Adrenal gland (tissue), 5 donors: ENCODE results near the gene BRINP1.

Experiments
- POLR2A ChIP-seq, 2 donors: fragments of 450-650 bp; IDR thresholded peaks; one replicate each; pipeline ENCODE4 v1.6.1; 2017; ENCODE audit warnings: antibody characterized with exemption in 2 of 2, mild to moderate bottlenecking in 2 of 2, moderate library complexity in 1 of 2
- TF ChIP-seq, protein P1 (sequence below), 6 experiments: fragments of 450-650 bp in 4 of 6; fragments of 200-600 bp in 2 of 6; sonication (generic) in 1 of 6; IDR thresholded peaks; 1 replicate in 5 of 6; 2 replicates in 1 of 6; pipeline versions ENCODE4 v1.5.1 to v1.8.0; 2016 to 2021; ENCODE audit warnings: antibody characterized with exemption in 6 of 6, mild to moderate bottlenecking in 2 of 6, moderate library complexity in 1 of 6
- donor health status: DM: no; HTN: no; CAD: no.

DNA sequence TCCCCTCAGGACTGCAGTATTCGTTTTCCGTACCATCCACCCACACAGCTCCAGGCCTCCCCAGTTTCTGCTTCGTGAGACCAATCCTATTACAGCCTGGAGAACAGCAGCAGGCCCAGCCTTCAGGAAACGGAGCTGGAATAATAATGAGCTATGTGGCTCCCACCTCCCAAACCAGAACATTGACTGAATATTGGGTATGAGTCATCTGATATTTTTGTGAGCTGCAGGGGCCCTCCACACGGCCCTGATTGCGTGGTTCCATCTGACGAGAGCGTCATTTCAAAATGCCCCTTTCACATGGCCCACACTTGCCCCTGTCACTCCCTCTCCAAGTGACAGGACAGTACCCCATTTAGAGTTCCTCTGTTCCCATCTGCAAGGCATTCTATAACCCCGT is 192.0 kb downstream of the BRINP1 start:
- TF ChIP-seq, protein P1, sequence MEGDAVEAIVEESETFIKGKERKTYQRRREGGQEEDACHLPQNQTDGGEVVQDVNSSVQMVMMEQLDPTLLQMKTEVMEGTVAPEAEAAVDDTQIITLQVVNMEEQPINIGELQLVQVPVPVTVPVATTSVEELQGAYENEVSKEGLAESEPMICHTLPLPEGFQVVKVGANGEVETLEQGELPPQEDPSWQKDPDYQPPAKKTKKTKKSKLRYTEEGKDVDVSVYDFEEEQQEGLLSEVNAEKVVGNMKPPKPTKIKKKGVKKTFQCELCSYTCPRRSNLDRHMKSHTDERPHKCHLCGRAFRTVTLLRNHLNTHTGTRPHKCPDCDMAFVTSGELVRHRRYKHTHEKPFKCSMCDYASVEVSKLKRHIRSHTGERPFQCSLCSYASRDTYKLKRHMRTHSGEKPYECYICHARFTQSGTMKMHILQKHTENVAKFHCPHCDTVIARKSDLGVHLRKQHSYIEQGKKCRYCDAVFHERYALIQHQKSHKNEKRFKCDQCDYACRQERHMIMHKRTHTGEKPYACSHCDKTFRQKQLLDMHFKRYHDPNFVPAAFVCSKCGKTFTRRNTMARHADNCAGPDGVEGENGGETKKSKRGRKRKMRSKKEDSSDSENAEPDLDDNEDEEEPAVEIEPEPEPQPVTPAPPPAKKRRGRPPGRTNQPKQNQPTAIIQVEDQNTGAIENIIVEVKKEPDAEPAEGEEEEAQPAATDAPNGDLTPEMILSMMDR (IDR thresholded peaks at IDR 0.05) = no peak
- no peak for TF ChIP-seq POLR2A (IDR thresholded peaks at IDR 0.05)
